Measurements from ENCODE around the gene GPC5. TPM values are rescaled to one million over a fixed set of nuclear protein-coding genes. Genes with fewer than 3 reads are reported as not detected.

GPC5 gene
- total RNA-seq, 1 experiment from 2014 or later, result 0.26 TPM

DNA sequence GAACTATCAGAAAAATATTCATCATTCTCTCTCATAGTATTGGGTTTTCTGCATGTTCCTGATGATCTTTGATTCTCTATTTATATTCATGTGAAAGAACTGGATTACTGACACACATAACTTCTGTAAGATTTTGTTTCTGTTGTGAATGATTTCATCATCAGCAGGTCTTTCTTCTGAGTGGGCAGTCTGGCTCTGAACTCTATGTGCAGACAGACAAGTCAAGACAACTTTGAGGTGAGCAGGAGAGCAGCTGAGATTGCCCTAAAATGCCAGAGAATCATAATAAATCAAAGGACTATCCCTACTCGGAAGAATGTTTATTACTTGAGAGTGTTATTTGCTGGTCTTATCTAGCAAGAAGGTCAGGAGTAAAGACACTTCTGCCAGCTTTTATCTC is 1176.1 kb downstream of the GPC5 start:
- BruUV-seq (replicated peaks), result no TSS peak
- no peaks in the 10 kb centered on the region for H3K9me3 ChIP-seq (ENCODE audit: control insufficient read depth, insufficient read depth, low read depth, low read length)
- ChIA-PET CTCF (no interaction called here), POLR2A (no interaction called here)
- in situ Hi-C loops (cut with HindIII; ENCODE audit: low pct_unique_long_range_greater_than_20kb, low sequenced_read_pairs) (no loop called here), intact Hi-C loops (cut with micrococcal nuclease; ENCODE audit: unreplicated experiment) (no loop called here)
- DNase-seq (ENCODE audit: low read depth, low spot score) (no peak), ATAC-seq (no peak)
- no peak overlapping the region for H3K27ac ChIP-seq (ENCODE audit: low read length)
- H3K4me1 ChIP-seq (ENCODE audit: control insufficient read depth, insufficient read depth, low read length), result no peaks in the 10 kb centered on the region
- no peaks in the 10 kb centered on the region for H3K27me3 ChIP-seq (ENCODE audit: control insufficient read depth, insufficient read depth, low read length)
- no peak overlapping the region for H3K4me3 ChIP-seq (ENCODE audit: low read depth in 2 of 2, low read length in 2 of 2)
- TF ChIP-seq TCF7L2 (IDR thresholded peaks at IDR 0.05; ENCODE audit: low read depth, low read length) (no peak), POLR2AphosphoS5 (IDR thresholded peaks at IDR 0.05; ENCODE audit: low read depth, low read length) (no peak), SIN3A (IDR thresholded peaks at IDR 0.05; ENCODE audit: borderline replicate concordance, insufficient read depth, low read depth, low read length) (no peak)
- TF ChIP-seq, protein P1, sequence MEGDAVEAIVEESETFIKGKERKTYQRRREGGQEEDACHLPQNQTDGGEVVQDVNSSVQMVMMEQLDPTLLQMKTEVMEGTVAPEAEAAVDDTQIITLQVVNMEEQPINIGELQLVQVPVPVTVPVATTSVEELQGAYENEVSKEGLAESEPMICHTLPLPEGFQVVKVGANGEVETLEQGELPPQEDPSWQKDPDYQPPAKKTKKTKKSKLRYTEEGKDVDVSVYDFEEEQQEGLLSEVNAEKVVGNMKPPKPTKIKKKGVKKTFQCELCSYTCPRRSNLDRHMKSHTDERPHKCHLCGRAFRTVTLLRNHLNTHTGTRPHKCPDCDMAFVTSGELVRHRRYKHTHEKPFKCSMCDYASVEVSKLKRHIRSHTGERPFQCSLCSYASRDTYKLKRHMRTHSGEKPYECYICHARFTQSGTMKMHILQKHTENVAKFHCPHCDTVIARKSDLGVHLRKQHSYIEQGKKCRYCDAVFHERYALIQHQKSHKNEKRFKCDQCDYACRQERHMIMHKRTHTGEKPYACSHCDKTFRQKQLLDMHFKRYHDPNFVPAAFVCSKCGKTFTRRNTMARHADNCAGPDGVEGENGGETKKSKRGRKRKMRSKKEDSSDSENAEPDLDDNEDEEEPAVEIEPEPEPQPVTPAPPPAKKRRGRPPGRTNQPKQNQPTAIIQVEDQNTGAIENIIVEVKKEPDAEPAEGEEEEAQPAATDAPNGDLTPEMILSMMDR (IDR thresholded peaks at IDR 0.05), result no peak
- TF ChIP-seq, protein P2, sequence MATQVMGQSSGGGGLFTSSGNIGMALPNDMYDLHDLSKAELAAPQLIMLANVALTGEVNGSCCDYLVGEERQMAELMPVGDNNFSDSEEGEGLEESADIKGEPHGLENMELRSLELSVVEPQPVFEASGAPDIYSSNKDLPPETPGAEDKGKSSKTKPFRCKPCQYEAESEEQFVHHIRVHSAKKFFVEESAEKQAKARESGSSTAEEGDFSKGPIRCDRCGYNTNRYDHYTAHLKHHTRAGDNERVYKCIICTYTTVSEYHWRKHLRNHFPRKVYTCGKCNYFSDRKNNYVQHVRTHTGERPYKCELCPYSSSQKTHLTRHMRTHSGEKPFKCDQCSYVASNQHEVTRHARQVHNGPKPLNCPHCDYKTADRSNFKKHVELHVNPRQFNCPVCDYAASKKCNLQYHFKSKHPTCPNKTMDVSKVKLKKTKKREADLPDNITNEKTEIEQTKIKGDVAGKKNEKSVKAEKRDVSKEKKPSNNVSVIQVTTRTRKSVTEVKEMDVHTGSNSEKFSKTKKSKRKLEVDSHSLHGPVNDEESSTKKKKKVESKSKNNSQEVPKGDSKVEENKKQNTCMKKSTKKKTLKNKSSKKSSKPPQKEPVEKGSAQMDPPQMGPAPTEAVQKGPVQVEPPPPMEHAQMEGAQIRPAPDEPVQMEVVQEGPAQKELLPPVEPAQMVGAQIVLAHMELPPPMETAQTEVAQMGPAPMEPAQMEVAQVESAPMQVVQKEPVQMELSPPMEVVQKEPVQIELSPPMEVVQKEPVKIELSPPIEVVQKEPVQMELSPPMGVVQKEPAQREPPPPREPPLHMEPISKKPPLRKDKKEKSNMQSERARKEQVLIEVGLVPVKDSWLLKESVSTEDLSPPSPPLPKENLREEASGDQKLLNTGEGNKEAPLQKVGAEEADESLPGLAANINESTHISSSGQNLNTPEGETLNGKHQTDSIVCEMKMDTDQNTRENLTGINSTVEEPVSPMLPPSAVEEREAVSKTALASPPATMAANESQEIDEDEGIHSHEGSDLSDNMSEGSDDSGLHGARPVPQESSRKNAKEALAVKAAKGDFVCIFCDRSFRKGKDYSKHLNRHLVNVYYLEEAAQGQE (IDR thresholded peaks at IDR 0.05; ENCODE audit: insufficient read depth in 1 of 2, low read depth in 2 of 2, low read length in 1 of 2), result no peak
- no peaks in the 10 kb centered on the region for H3K36me3 ChIP-seq (ENCODE audit: control insufficient read depth, insufficient read depth, low read length)

DNA sequence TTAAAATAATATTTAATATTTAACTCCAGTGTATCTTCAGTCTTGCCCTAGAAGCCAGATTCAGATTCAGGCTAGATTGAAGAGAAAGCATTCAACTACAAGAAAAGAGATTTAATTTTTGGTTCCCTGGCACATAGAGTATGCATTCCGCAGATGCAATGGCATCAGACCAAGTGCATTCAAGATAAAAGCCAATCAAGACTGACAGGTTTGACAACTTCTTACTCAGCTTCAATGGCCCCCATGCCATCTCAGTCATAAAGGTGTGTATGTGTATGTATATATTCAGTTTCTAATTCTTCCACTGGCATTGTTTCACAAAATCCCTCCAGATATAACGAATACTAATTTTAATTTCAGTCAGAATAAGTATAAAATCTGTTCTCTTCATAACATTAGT is 1177.4 kb downstream of the GPC5 start:
- POLR2A ChIA-PET, result no interaction called here
- H3K27me3 ChIP-seq (ENCODE audit: control insufficient read depth, insufficient read depth, low read length), result no peaks in the 10 kb centered on the region
- ATAC-seq (no peak), DNase-seq (ENCODE audit: low read depth, low spot score) (no peak)
- no peaks in the 10 kb centered on the region for H3K36me3 ChIP-seq (ENCODE audit: control insufficient read depth, insufficient read depth, low read length)
- BruUV-seq (replicated peaks), result no TSS peak
- H3K9me3 ChIP-seq (ENCODE audit: control insufficient read depth, insufficient read depth, low read depth, low read length), result no peaks in the 10 kb centered on the region
- TF ChIP-seq, protein P1 (IDR thresholded peaks at IDR 0.05), result no peak
- TF ChIP-seq, protein P2 (IDR thresholded peaks at IDR 0.05; ENCODE audit: insufficient read depth in 1 of 2, low read depth in 2 of 2, low read length in 1 of 2), result no peak
- TF ChIP-seq SIN3A (IDR thresholded peaks at IDR 0.05; ENCODE audit: borderline replicate concordance, insufficient read depth, low read depth, low read length) (no peak), POLR2AphosphoS5 (IDR thresholded peaks at IDR 0.05; ENCODE audit: low read depth, low read length) (no peak), TCF7L2 (IDR thresholded peaks at IDR 0.05; ENCODE audit: low read depth, low read length) (no peak)
- H3K4me3 ChIP-seq (ENCODE audit: low read depth in 2 of 2, low read length in 2 of 2), result no peak overlapping the region
- no peak overlapping the region for H3K27ac ChIP-seq (ENCODE audit: low read length)
- CTCF ChIA-PET, result no interaction called here
- in situ Hi-C loops (cut with HindIII; ENCODE audit: low pct_unique_long_range_greater_than_20kb, low sequenced_read_pairs), result no loop called here
- intact Hi-C loops (cut with micrococcal nuclease; ENCODE audit: unreplicated experiment), result no loop called here
- no peaks in the 10 kb centered on the region for H3K4me1 ChIP-seq (ENCODE audit: control insufficient read depth, insufficient read depth, low read length)
